GM12892 (cell line): ENCODE results near the gene SNX25.

Experiments used
- POLR2A ChIP-seq: IDR thresholded peaks from 2 replicates; pipeline ENCODE4 v1.6.1; 2011; ENCODE audit warnings: low read depth, low read length, control low read depth
- TAF1 ChIP-seq: IDR thresholded peaks from 2 replicates; pipeline ENCODE4 v1.6.1; 2011; ENCODE audit warnings: low read depth, mild to moderate bottlenecking, control low read depth, low read length, borderline replicate concordance

- TF ChIP-seq TAF1 (no peak), POLR2A (no peak)
These were observed 77.6 kb downstream of the SNX25 start for GRCh38 chr4:185287031-185287430.
